ENCODE measurements around the gene RABGAP1L. TPM values are rescaled to one million over a fixed set of nuclear protein-coding genes. Genes with fewer than 3 reads are reported as not detected.
"Not testable (repeated sequence)": the region's sequence is repeated elsewhere in the genome, so short reads cannot be mapped to it uniquely, and the experiment has no call there.

Gene RABGAP1L
- total RNA-seq: 54.4 TPM

- DNase-seq: peak; percentile 95
Observed at GRCh38 chr1:174159252-174160108, at the start of gene RABGAP1L. Gene RABGAP1L, plus strand, starts transcription at chr1:174159520.

- no peak for DNase-seq
Observed at GRCh38 chr1:174110053-174110452, 49.3 kb upstream of the RABGAP1L start.

- DNase-seq: no peak
Observed at GRCh38 chr1:174112489-174113162, 46.7 kb upstream of the RABGAP1L start.

GRCh38 chr1:174114106-174114505, 45.2 kb upstream of the RABGAP1L start:
- no peak for DNase-seq

- no peak for DNase-seq
Observed at GRCh38 chr1:174114788-174115448, 44.4 kb upstream of the RABGAP1L start.

- no peak for DNase-seq
Observed at GRCh38 chr1:174116042-174116441, 43.3 kb upstream of the RABGAP1L start.

GRCh38 chr1:174118751-174119150, 40.6 kb upstream of the RABGAP1L start:
- no peak for DNase-seq

- not testable (repeated sequence) for DNase-seq
Observed at GRCh38 chr1:174122318-174122717, 37.0 kb upstream of the RABGAP1L start.

GRCh38 chr1:174123843-174124242, 35.5 kb upstream of the RABGAP1L start:
- no peak for DNase-seq

GRCh38 chr1:174127176-174127575, 32.1 kb upstream of the RABGAP1L start:
- not testable (repeated sequence) for DNase-seq

GRCh38 chr1:174131032-174131638, 28.2 kb upstream of the RABGAP1L start:
- DNase-seq: no peak

GRCh38 chr1:174134003-174134659, 25.2 kb upstream of the RABGAP1L start:
- no peak for DNase-seq

GRCh38 chr1:174135211-174135610, 24.1 kb upstream of the RABGAP1L start:
- DNase-seq: no peak

- no peak for DNase-seq
Observed at GRCh38 chr1:174136714-174137113, 22.6 kb upstream of the RABGAP1L start.

GRCh38 chr1:174142836-174143235, 16.5 kb upstream of the RABGAP1L start:
- DNase-seq: no peak

GRCh38 chr1:174143727-174144396, 15.5 kb upstream of the RABGAP1L start:
- DNase-seq: not testable (repeated sequence)

GRCh38 chr1:174144397-174144783, 14.9 kb upstream of the RABGAP1L start:
- not testable (repeated sequence) for DNase-seq

GRCh38 chr1:174149216-174149615, 10.1 kb upstream of the RABGAP1L start:
- DNase-seq: no peak

- no peak for DNase-seq
Observed at GRCh38 chr1:174150499-174150898, 8.8 kb upstream of the RABGAP1L start.

- DNase-seq: no peak
Observed at GRCh38 chr1:174152427-174152826, 6.9 kb upstream of the RABGAP1L start.

- DNase-seq: peak; percentile 2
Observed at GRCh38 chr1:174153085-174153824, 6.1 kb upstream of the RABGAP1L start.

All from skin of body (tissue), 2 donors.